ENCODE results near the gene MAP3K10.
"Not testable (repeated sequence)": the region's sequence is repeated elsewhere in the genome, so short reads cannot be mapped to it uniquely, and the experiment has no call there.

Gene MAP3K10

DNA sequence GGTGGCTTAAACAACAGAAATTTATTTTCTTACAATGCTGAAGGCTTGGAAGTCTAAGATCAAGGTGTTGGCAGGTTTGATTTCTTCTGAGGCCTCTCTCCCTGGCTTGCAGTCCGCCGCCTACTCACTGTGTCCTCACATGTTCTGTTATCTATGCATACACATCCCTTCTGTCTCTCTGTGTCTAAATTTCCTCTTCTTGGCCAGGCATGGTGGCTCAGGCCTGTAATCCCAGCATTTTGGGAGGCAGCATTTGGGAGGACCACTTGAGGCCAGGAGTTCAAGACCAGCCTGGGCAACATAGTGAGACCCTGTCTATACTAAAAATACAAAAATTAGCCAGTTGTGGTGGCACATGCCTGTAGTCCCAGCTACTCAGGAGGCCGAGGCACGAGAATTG, 19.9 kb upstream of the MAP3K10 start:
- H3K4me2 ChIP-seq, H3K36me3 ChIP-seq: not testable (repeated sequence)

DNA sequence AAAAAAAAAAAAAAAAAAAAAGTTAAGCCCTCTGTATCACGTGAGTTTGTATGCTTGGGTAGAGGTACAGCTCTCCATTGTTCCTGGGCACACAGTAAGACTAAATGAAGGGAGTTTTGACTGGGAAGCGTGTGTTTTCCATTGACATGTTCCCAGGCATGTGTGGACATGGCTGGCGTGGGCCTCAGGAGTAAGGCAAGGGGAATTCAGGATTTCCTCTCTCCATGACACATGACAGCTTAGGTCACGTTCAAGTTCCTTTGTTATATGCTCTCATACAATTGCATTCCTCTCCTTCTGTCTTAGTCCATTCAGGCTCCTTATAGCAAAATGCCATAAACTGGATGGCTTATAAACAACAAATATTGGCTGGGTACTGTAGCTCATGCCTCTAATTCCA, 17.1 kb upstream of the MAP3K10 start:
- H3K4me2 ChIP-seq, result no peak overlapping the region
- no peaks in the 10 kb centered on the region for H3K27me3 ChIP-seq
- no peak for TF ChIP-seq Cebpa-rat (IDR thresholded peaks at IDR 0.05)

More for the DNA sequence above, 19.9 kb upstream of the MAP3K10 start:
- H3K27ac ChIP-seq; H3K9ac ChIP-seq; H3K27me3 ChIP-seq; H3K9me3 ChIP-seq (replicated peaks in 1 of 11); H4K20me1 ChIP-seq; H3K4me1 ChIP-seq; H3K4me3 ChIP-seq: not testable (repeated sequence)

GRCh38 chr19:40175820-40176219, 15.4 kb upstream of the MAP3K10 start:
- Histone ChIP-seq H3K4me2 (no peak overlapping the region), H3K9me3 (replicated peaks in 1 of 11) (peaks cover 0 to 10% (median 6%) of the 10 kb centered on the region in 11 experiments; a peak in 10 of 22 replicates), H3K9ac (no peak overlapping the region), H3K27ac (no peak overlapping the region), H3K4me3 (no peak overlapping the region), H3K4me1 (peaks cover 0 to 5% (median 0%) of the 10 kb centered on the region in 10 experiments; a peak in 1 of 20 replicates), H3K36me3 (no peaks in the 10 kb centered on the region), H3K27me3 (no peaks in the 10 kb centered on the region), H4K20me1 (no peaks in the 10 kb centered on the region)
- TF ChIP-seq Cebpa-rat (IDR thresholded peaks at IDR 0.05), result no peak

More for the DNA sequence above, 17.1 kb upstream of the MAP3K10 start:
- no peaks in the 10 kb centered on the region for H4K20me1 ChIP-seq
- no peak overlapping the region for H3K27ac ChIP-seq
- no peak overlapping the region for H3K4me3 ChIP-seq
- no peaks in the 10 kb centered on the region for H3K36me3 ChIP-seq
- H3K4me1 ChIP-seq, result peaks cover 0 to 5% (median 0%) of the 10 kb centered on the region in 10 experiments; a peak in 1 of 20 replicates
- no peak overlapping the region for H3K9ac ChIP-seq
- H3K9me3 ChIP-seq (replicated peaks in 1 of 11), result peaks cover 0 to 10% (median 6%) of the 10 kb centered on the region in 11 experiments; a peak in 10 of 22 replicates

GRCh38 chr19:40177286-40178070, 13.7 kb upstream of the MAP3K10 start:
- H4K20me1 ChIP-seq, result no peaks in the 10 kb centered on the region
- no peaks in the 10 kb centered on the region for H3K27me3 ChIP-seq
- no peak for TF ChIP-seq Cebpa-rat (IDR thresholded peaks at IDR 0.05)
- H3K4me3 ChIP-seq, result no peak overlapping the region
- no peak overlapping the region for H3K27ac ChIP-seq
- H3K4me1 ChIP-seq, result peaks cover 0 to 5% (median 0%) of the 10 kb centered on the region in 10 experiments; a peak in 1 of 20 replicates
- H3K9me3 ChIP-seq (replicated peaks in 1 of 11), result peaks cover 0 to 10% (median 6%) of the 10 kb centered on the region in 11 experiments; a peak in 10 of 22 replicates
- no peak overlapping the region for H3K9ac ChIP-seq
- H3K36me3 ChIP-seq, result no peaks in the 10 kb centered on the region
- H3K4me2 ChIP-seq, result no peak overlapping the region

DNA sequence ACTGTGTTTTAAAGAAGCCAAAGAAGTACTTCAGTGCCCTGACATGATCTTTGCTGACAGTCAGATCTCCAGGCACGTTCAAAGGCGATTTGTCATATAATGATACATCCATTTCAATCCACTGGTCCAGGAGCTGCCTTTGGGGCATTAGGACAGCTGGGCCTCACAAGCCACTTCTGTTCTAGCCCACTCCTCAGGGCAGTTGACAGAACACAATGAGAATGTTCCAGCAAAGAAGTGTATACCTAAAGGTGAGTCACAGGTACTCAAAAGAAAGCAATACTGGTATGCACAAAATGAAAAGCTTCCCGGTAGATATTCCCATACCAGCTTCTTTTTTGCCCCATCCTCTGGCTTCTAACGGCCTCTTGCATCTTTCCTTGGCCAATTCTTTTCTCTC, 12.5 kb upstream of the MAP3K10 start:
- no peak overlapping the region for H3K27ac ChIP-seq
- no peaks in the 10 kb centered on the region for H3K27me3 ChIP-seq
- no peak overlapping the region for H3K9ac ChIP-seq
- peaks cover 0 to 10% (median 6%) of the 10 kb centered on the region in 11 experiments; a peak in 10 of 22 replicates for H3K9me3 ChIP-seq (replicated peaks in 1 of 11)
- no peaks in the 10 kb centered on the region for H3K36me3 ChIP-seq
- H3K4me2 ChIP-seq, result no peak overlapping the region
- 0 out of 20 replicates have a peak, but pooled peaks cover 0 to 4% (median 0%) of the 10 kb centered on the region in 10 experiments for H3K4me1 ChIP-seq
- no peaks in the 10 kb centered on the region for H4K20me1 ChIP-seq
- TF ChIP-seq Cebpa-rat (IDR thresholded peaks at IDR 0.05), result no peak
- H3K4me3 ChIP-seq, result no peak overlapping the region

DNA sequence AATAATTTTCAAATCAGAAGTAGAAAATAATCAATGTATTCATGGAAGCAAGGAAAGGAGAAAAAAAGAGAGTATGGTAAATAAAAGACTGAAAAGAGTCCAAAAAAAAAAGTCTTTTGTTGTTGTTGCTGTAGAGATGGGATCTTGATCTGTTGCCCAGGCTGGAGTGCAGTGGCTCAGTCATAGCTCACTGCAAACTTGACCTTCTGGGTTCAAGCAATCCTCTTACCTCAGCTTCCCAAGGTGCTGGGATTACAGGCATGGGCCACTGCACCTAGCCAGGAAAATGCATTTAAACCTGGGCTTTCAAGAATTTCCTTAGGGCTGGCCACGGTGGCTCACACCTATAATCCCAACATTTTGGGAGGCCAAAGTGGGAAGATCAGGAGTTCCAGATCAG, 7.0 kb upstream of the MAP3K10 start:
- Histone ChIP-seq H3K4me1 (peaks cover 0 to 6% (median 0%) of the 10 kb centered on the region in 10 experiments; a peak in 4 of 20 replicates), H3K27ac (no peak overlapping the region), H3K4me2 (no peak overlapping the region), H3K9me3 (replicated peaks in 1 of 11) (no peaks in the 10 kb centered on the region), H3K4me3 (no peak overlapping the region), H4K20me1 (no peaks in the 10 kb centered on the region), H3K36me3 (no peaks in the 10 kb centered on the region), H3K27me3 (no peaks in the 10 kb centered on the region), H3K9ac (no peak overlapping the region)
- no peak for TF ChIP-seq Cebpa-rat (IDR thresholded peaks at IDR 0.05)

- peak overlapping the region; percentile 82 to 94 (median 88) for H3K9ac ChIP-seq
- TF ChIP-seq Cebpa-rat (IDR thresholded peaks at IDR 0.05), result no peak
- H3K27ac ChIP-seq, result peak overlapping the region in 10 of 11 experiments; percentile 24 to 91 (median 82); a peak in 11 of 22 replicates
- H3K4me2 ChIP-seq, result peak overlapping the region; percentile 95 to 99 (median 98)
- H3K27me3 ChIP-seq, result no peaks in the 10 kb centered on the region
- no peaks in the 10 kb centered on the region for H3K9me3 ChIP-seq (replicated peaks in 1 of 11)
- H3K4me3 ChIP-seq, result peak overlapping the region; percentile 69 to 99 (median 92)
- peaks cover 19 to 31% (median 24%) of the 10 kb centered on the region in 10 experiments for H3K4me1 ChIP-seq
- peaks cover 0 to 9% (median 0%) of the 10 kb centered on the region in 11 experiments; a peak in 1 of 22 replicates for H4K20me1 ChIP-seq
- no peaks in the 10 kb centered on the region; a peak in 1 of 22 replicates for H3K36me3 ChIP-seq
Observed at GRCh38 chr19:40191836-40192646, 815 bp downstream of the MAP3K10 start.

DNA sequence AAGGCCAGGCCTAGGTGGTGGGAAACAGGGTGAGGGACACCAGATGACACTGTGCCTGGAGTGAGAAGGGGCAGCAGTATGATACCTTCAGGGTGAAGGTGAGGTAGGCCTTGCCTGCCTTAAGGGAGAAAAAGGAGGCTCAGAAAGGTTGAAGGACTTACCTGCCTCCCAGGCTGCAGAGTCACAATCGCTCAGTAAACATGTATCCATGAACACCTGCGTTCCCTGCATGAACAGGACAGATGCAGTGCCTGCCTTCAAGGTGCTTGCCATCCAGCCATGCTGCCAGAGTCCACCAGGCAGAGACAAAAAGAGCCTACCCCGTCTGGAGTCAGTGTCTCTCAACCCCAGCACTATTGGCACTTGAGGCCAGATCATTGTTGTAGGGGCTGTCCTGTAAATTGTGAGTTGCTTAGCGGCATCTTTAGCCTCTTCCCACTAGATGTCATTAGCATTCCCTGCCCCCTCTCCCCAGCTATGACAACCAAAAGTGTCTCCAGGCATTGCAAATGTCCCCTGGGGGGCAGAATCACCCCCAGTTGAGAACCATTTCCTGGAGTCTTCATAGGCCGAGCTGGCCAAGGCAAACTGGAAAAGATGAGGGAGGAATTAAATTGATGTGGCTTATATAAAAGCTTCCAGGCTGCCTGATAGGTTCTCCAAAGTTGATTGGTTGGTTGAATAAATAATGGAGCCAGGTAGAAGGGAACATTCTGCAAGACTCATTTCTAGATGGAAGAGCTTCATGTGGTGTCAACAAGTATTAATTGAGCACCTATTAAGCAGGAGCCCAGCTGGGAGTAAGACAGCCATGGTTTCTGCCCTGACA, 1.7 kb downstream of the MAP3K10 start:
- Histone ChIP-seq H3K4me3 (peak overlapping the region in 8 of 10 experiments; percentile 69 to 99 (median 92); a peak in 15 of 20 replicates), H3K9me3 (replicated peaks in 1 of 11) (no peaks in the 10 kb centered on the region), H3K9ac (peak overlapping the region in 5 of 11 experiments; percentile 89 to 94 (median 92); a peak in 5 of 22 replicates), H3K36me3 (peaks cover 0 to 5% (median 0%) of the 10 kb centered on the region in 11 experiments; a peak in 3 of 22 replicates), H3K4me2 (peak overlapping the region; percentile 95 to 99 (median 98)), H3K27ac (no peak overlapping the region), H4K20me1 (peaks cover 0 to 9% (median 0%) of the 10 kb centered on the region in 11 experiments; a peak in 1 of 22 replicates), H3K4me1 (peaks cover 19 to 31% (median 24%) of the 10 kb centered on the region in 10 experiments), H3K27me3 (no peaks in the 10 kb centered on the region)
- no peak for TF ChIP-seq Cebpa-rat (IDR thresholded peaks at IDR 0.05)

Data from BLaER1 treated with 17β-estradiol and CSF1 and Interleukin-3, amounts not matched to agents 10 nM and 100 nM (cell line).